ENCODE data around the gene CHP1. TPM values are rescaled to one million over a fixed set of nuclear protein-coding genes. Genes with fewer than 3 reads are reported as not detected.
"Not testable (repeated sequence)": the region's sequence is repeated elsewhere in the genome, so short reads cannot be mapped to it uniquely, and the experiment has no call there.

The CHP1 gene
- total RNA-seq, 1 experiment from 2014 or later = 97.6 TPM

GRCh38 chr15:41259546-41260189 is 28.6 kb downstream of the CHP1 start:
- DNase-seq = no peak
- Histone ChIP-seq H3K79me2 (ENCODE audit: low read length) (peaks cover 16% of the 10 kb centered on the region), H3K27me3 (ENCODE audit: low read length) (no peaks in the 10 kb centered on the region), H3K9me3 (ENCODE audit: low read length) (no peaks in the 10 kb centered on the region), H3K4me3 (ENCODE audit: low read length) (no peak overlapping the region), H2AFZ (ENCODE audit: low read length) (no peak overlapping the region), H3K9ac (ENCODE audit: low read length) (peak overlapping the region; percentile 23; the same call in 1 of the 2 replicates), H3K36me3 (ENCODE audit: insufficient read depth, low read length) (peaks cover 22% of the 10 kb centered on the region; the same call in 1 of the 2 replicates), H4K20me1 (ENCODE audit: insufficient read depth, low read depth, low read length) (no peaks in the 10 kb centered on the region), H3K9me2 (replicated peaks; ENCODE audit: insufficient read depth, low read length) (no peaks in the 10 kb centered on the region), H3K4me1 (ENCODE audit: low read length) (peaks cover 29% of the 10 kb centered on the region), H3K27ac (ENCODE audit: low read length) (peak overlapping the region; percentile 86), H3K4me2 (ENCODE audit: low read depth, low read length, poor library complexity, severe bottlenecking) (peak overlapping the region; percentile 52)

- peaks cover 23% of the 10 kb centered on the region for H3K4me1 ChIP-seq (ENCODE audit: low read length)
- not testable (repeated sequence) for H3K4me2 ChIP-seq (ENCODE audit: low read depth, low read length, poor library complexity, severe bottlenecking); H2AFZ ChIP-seq (ENCODE audit: low read length); DNase-seq; H4K20me1 ChIP-seq (ENCODE audit: insufficient read depth, low read depth, low read length); H3K27ac ChIP-seq (ENCODE audit: low read length); H3K9me3 ChIP-seq (ENCODE audit: low read length); H3K9ac ChIP-seq (ENCODE audit: low read length); H3K4me3 ChIP-seq (ENCODE audit: low read length); H3K79me2 ChIP-seq (ENCODE audit: low read length); H3K9me2 ChIP-seq (replicated peaks; ENCODE audit: insufficient read depth, low read length); H3K27me3 ChIP-seq (ENCODE audit: low read length)
- H3K36me3 ChIP-seq (ENCODE audit: insufficient read depth, low read length) = peaks cover 22% of the 10 kb centered on the region; the same call in 1 of the 2 replicates
Observed at GRCh38 chr15:41260924-41261323, 29.9 kb downstream of the CHP1 start.

- Histone ChIP-seq H3K79me2 (ENCODE audit: low read length) (no peaks in the 10 kb centered on the region; the same call in 1 of the 2 replicates), H3K36me3 (ENCODE audit: insufficient read depth, low read length) (peaks cover 15% of the 10 kb centered on the region; the same call in 1 of the 2 replicates), H3K4me1 (ENCODE audit: low read length) (peaks cover 23% of the 10 kb centered on the region), H3K9me2 (replicated peaks; ENCODE audit: insufficient read depth, low read length) (no peaks in the 10 kb centered on the region), H3K4me2 (ENCODE audit: low read depth, low read length, poor library complexity, severe bottlenecking) (no peak overlapping the region), H3K9me3 (ENCODE audit: low read length) (no peaks in the 10 kb centered on the region), H4K20me1 (ENCODE audit: insufficient read depth, low read depth, low read length) (no peaks in the 10 kb centered on the region), H3K27me3 (ENCODE audit: low read length) (no peaks in the 10 kb centered on the region), H2AFZ (ENCODE audit: low read length) (no peak overlapping the region), H3K9ac (ENCODE audit: low read length) (no peak overlapping the region), H3K27ac (ENCODE audit: low read length) (no peak overlapping the region), H3K4me3 (ENCODE audit: low read length) (no peak overlapping the region)
- DNase-seq = no peak
Observed at GRCh38 chr15:41262571-41262970, 31.5 kb downstream of the CHP1 start.

- no peaks in the 10 kb centered on the region for H4K20me1 ChIP-seq (ENCODE audit: insufficient read depth, low read depth, low read length)
- no peak overlapping the region for H3K4me2 ChIP-seq (ENCODE audit: low read depth, low read length, poor library complexity, severe bottlenecking)
- peaks cover 10% of the 10 kb centered on the region; the same call in 1 of the 2 replicates for H3K36me3 ChIP-seq (ENCODE audit: insufficient read depth, low read length)
- peaks cover 11% of the 10 kb centered on the region for H3K4me1 ChIP-seq (ENCODE audit: low read length)
- no peak overlapping the region for H3K9ac ChIP-seq (ENCODE audit: low read length)
- H3K9me2 ChIP-seq (replicated peaks; ENCODE audit: insufficient read depth, low read length) = no peaks in the 10 kb centered on the region
- H3K27ac ChIP-seq (ENCODE audit: low read length) = no peak overlapping the region
- H3K79me2 ChIP-seq (ENCODE audit: low read length) = no peaks in the 10 kb centered on the region; the same call in 1 of the 2 replicates
- H3K4me3 ChIP-seq (ENCODE audit: low read length) = no peak overlapping the region
- no peaks in the 10 kb centered on the region for H3K27me3 ChIP-seq (ENCODE audit: low read length)
- no peak overlapping the region for H2AFZ ChIP-seq (ENCODE audit: low read length)
- H3K9me3 ChIP-seq (ENCODE audit: low read length) = no peaks in the 10 kb centered on the region
- DNase-seq = no peak
Observed at GRCh38 chr15:41263891-41264351, 32.9 kb downstream of the CHP1 start.

GRCh38 chr15:41269887-41270286 is 38.8 kb downstream of the CHP1 start:
- Histone ChIP-seq H3K79me2 (ENCODE audit: low read length) (no peaks in the 10 kb centered on the region), H3K27me3 (ENCODE audit: low read length) (no peaks in the 10 kb centered on the region), H4K20me1 (ENCODE audit: insufficient read depth, low read depth, low read length) (no peaks in the 10 kb centered on the region), H3K9me2 (replicated peaks; ENCODE audit: insufficient read depth, low read length) (no peaks in the 10 kb centered on the region), H3K36me3 (ENCODE audit: insufficient read depth, low read length) (0 out of 2 replicates have a peak, but pooled peaks cover 10% of the 10 kb centered on the region), H3K4me3 (ENCODE audit: low read length) (no peak overlapping the region), H2AFZ (ENCODE audit: low read length) (no peak overlapping the region), H3K27ac (ENCODE audit: low read length) (no peak overlapping the region), H3K4me1 (ENCODE audit: low read length) (no peaks in the 10 kb centered on the region), H3K4me2 (ENCODE audit: low read depth, low read length, poor library complexity, severe bottlenecking) (no peak overlapping the region), H3K9me3 (ENCODE audit: low read length) (no peaks in the 10 kb centered on the region), H3K9ac (ENCODE audit: low read length) (no peak overlapping the region)
- DNase-seq = no peak

GRCh38 chr15:41276831-41277230 is 45.8 kb downstream of the CHP1 start:
- Histone ChIP-seq H3K4me2 (ENCODE audit: low read depth, low read length, poor library complexity, severe bottlenecking) (no peak overlapping the region), H3K27me3 (ENCODE audit: low read length) (no peaks in the 10 kb centered on the region), H2AFZ (ENCODE audit: low read length) (no peak overlapping the region), H3K4me1 (ENCODE audit: low read length) (no peaks in the 10 kb centered on the region), H3K9me2 (replicated peaks; ENCODE audit: insufficient read depth, low read length) (no peaks in the 10 kb centered on the region), H3K27ac (ENCODE audit: low read length) (no peak overlapping the region), H3K9me3 (ENCODE audit: low read length) (no peaks in the 10 kb centered on the region), H3K4me3 (ENCODE audit: low read length) (no peak overlapping the region), H3K36me3 (ENCODE audit: insufficient read depth, low read length) (0 out of 2 replicates have a peak, but pooled peaks cover 10% of the 10 kb centered on the region), H3K9ac (ENCODE audit: low read length) (no peak overlapping the region), H4K20me1 (ENCODE audit: insufficient read depth, low read depth, low read length) (no peaks in the 10 kb centered on the region), H3K79me2 (ENCODE audit: low read length) (no peaks in the 10 kb centered on the region)
- no peak for DNase-seq

GRCh38 chr15:41278319-41278718 is 47.3 kb downstream of the CHP1 start:
- H3K9ac ChIP-seq (ENCODE audit: low read length) = no peak overlapping the region
- peaks cover 11% of the 10 kb centered on the region for H3K4me1 ChIP-seq (ENCODE audit: low read length)
- H3K9me2 ChIP-seq (replicated peaks; ENCODE audit: insufficient read depth, low read length) = no peaks in the 10 kb centered on the region
- H3K27ac ChIP-seq (ENCODE audit: low read length) = no peak overlapping the region
- H3K4me2 ChIP-seq (ENCODE audit: low read depth, low read length, poor library complexity, severe bottlenecking) = no peak overlapping the region
- 0 out of 2 replicates have a peak, but pooled peaks cover 9% of the 10 kb centered on the region for H3K36me3 ChIP-seq (ENCODE audit: insufficient read depth, low read length)
- no peak for DNase-seq
- no peaks in the 10 kb centered on the region for H4K20me1 ChIP-seq (ENCODE audit: insufficient read depth, low read depth, low read length)
- no peak overlapping the region for H3K4me3 ChIP-seq (ENCODE audit: low read length)
- no peak overlapping the region for H2AFZ ChIP-seq (ENCODE audit: low read length)
- H3K27me3 ChIP-seq (ENCODE audit: low read length) = no peaks in the 10 kb centered on the region
- H3K79me2 ChIP-seq (ENCODE audit: low read length) = no peaks in the 10 kb centered on the region
- no peaks in the 10 kb centered on the region for H3K9me3 ChIP-seq (ENCODE audit: low read length)

- H3K36me3 ChIP-seq (ENCODE audit: insufficient read depth, low read length) = 0 out of 2 replicates have a peak, but pooled peaks cover 5% of the 10 kb centered on the region
- H3K4me3 ChIP-seq (ENCODE audit: low read length) = no peak overlapping the region
- no peak overlapping the region for H2AFZ ChIP-seq (ENCODE audit: low read length)
- DNase-seq = no peak
- H3K4me1 ChIP-seq (ENCODE audit: low read length) = peaks cover 14% of the 10 kb centered on the region
- peaks cover 9% of the 10 kb centered on the region for H3K79me2 ChIP-seq (ENCODE audit: low read length)
- H3K9me3 ChIP-seq (ENCODE audit: low read length) = no peaks in the 10 kb centered on the region
- H3K4me2 ChIP-seq (ENCODE audit: low read depth, low read length, poor library complexity, severe bottlenecking) = no peak overlapping the region
- H4K20me1 ChIP-seq (ENCODE audit: insufficient read depth, low read depth, low read length) = no peaks in the 10 kb centered on the region; the same call in 1 of the 2 replicates
- no peaks in the 10 kb centered on the region for H3K9me2 ChIP-seq (replicated peaks; ENCODE audit: insufficient read depth, low read length)
- H3K27me3 ChIP-seq (ENCODE audit: low read length) = no peaks in the 10 kb centered on the region
- no peak overlapping the region for H3K9ac ChIP-seq (ENCODE audit: low read length)
- H3K27ac ChIP-seq (ENCODE audit: low read length) = no peak overlapping the region
Observed at GRCh38 chr15:41279535-41280283, 48.6 kb downstream of the CHP1 start.
